DMS114 treated with DMSO at 0.1 percent for 48 hours (cell line): ENCODE data around the gene CDPF1.
"Not testable (repeated sequence)": the region's sequence is repeated elsewhere in the genome, so short reads cannot be mapped to it uniquely, and the experiment has no call there.

Experiments used
- DNase-seq: peaks from one replicate; lab custom pipeline; 2025; ENCODE audit not compliant: unreplicated experiment; lab: John Stamatoyannopoulos, UW

CDPF1 gene

GRCh38 chr22:46281866-46282678 is 32.0 kb upstream of the CDPF1 start:
- no peak for DNase-seq

DNA sequence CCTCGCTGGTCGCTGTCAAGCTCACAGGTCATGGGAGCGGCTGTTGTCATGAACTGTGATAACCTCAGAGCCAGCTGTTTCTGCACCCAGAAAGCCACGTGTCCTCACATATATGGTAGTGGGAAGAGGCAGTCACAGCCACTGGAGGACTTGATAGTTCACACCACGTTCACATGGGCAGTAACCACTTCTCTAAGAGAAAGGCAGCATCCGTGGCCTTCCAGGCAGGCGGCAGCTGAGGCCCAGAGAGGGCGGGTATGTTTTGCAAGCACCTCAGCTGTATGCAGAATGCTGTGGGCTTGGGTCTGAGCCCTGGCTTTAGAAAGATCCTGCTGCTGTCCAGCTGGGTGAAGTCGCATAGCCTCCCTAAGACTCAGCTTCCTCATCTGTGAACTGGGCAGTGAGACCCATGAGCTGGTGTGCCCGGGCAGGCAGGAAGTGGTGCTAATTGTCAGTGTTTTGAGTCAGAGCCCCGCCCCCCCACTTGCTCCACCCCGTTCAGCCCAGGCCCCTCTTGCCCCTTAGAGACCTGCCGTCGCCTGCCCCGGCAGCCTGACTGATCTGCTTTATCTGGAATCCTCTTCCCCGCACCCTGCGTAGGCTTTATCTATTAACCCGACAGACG is 31.0 kb upstream of the CDPF1 start:
- no peak for DNase-seq

- no peak for DNase-seq
Observed at GRCh38 chr22:46280063-46280817, 30.1 kb upstream of the CDPF1 start.

- DNase-seq = no peak
Observed at GRCh38 chr22:46278656-46279645, 28.9 kb upstream of the CDPF1 start.

DNA sequence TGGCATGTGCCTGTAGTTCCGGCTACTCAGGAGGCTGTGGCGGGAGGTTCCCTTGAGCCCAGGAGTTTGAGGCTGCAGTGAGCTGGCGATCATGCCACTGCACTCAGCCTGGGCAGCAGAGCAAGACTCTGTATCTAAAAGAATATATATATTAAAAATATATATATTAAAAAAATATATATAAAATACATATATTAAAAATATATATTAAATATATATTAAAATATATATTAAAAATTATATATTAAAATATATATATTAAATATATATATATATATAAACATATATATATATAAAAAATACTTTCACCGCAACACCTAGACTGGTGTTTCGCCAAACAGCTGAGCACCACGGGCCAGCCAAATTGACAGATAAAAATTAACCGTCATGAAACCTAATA is 26.5 kb upstream of the CDPF1 start:
- no peak for DNase-seq

DNA sequence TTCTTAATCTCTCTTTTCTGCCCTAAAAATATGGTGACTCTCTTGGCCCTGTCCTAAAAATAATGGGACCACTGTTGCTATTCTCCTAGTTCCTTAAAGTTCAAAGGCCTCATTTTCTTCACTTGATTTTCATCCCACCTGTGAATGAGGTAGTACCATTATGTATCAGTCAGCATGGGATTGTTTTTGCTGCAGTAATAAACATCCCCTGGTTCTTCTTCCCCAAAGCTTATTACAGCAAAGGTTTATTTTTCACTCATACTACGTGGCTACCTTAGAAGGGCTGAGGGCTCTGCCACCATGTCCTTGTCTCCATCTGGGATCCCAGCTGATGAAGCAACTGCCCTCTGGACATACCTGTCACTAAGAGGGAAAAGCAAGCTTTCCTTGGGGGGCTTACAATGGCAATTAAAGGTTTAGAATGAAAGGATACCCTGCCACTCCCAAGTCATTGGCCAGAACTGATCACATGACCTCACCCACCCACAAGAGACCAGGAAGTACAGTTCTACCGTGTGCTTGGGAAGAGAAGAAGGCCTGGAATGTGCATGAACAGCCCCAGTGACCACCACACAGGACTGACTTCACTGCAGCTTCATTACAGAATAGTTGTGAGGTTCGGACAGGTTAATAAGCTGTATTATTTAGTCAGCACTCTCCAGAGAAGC is 25.5 kb upstream of the CDPF1 start:
- DNase-seq = no peak

DNA sequence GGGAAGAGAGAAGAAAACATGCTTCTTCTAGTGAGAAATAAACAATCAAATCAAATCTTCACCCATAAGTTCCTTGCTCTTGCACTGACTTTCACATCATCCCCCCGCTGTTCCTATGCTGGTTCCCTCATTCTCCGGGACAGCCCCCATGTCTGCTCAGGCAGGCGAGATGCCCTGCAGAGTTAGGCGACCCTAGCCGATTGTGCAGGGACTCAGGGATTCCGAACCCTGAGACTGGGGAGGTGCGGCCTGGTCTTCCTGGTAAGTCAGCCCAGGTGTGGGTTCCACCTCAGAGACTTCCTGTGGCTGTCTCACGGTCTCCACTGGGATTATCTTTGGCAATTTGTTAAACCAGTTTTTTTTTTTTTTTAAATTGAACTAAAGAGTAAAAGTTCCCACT is 24.3 kb upstream of the CDPF1 start:
- no peak for DNase-seq

DNA sequence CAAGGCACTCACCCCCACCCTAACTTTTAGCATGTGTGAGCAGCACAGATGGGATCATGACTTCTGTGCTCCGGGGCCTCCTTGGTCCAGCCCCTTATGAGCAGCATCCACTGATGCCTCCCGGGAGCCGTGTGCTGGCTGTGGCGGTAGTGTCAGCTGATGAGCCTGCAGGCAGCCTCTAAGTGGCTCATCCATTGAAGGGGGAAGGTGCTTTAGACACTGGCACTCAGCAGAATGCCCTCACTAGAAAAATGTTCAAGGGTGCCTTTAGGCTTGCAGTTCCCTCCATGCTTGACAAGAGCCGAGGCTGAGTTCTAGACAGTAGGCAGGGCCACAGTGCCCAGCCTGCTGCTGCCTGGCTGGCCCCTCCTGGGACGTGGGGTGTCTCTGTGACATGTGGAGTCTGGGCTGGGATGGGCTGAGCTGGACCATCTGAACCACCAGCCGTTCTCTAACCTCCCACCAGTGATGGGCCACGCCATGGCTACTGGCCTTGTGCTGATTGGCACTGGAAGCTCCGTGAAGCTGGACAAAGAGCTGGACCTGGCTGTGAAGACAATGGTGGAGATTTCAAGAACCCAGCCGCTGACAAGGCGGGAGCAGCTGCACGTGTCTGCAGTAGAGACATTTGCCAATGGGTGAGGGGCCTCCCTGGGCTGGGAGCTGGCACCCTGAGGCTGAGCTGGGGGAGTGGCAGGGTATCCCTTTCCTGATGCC is 23.5 kb upstream of the CDPF1 start:
- DNase-seq = no peak

DNA sequence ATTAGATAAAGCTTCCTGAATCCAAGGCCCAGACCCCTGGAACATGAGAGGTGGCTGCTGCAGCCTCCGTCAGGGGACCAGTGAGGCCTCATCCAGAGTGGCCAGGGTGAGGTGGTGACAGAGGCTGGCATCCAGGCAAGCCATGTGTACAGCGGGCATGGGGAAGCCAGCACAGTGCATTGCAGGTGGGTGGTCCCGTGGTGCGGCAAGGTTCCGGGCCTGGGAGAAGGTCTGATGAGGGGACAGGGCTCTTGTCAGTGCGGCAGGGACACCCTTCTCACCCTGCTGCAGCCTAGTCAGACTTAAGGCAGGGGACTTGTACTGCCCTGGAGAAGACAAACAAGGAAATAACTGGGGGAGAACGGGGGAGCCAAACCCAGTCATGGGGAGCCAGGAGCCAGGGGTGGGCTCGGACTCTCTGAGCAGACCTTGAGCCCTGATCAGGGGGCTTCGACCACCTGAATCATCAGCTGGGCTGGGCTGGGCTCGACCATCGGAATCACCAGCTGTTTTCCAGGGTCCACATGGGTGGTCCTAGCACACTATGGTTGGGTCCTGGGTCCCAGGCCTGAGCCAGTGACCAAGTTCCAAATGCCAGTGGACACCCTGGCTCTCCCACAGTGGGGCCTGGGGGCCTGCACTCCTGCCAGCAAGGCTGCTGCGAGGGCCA is 22.8 kb upstream of the CDPF1 start:
- no peak for DNase-seq

- DNase-seq = no peak
Observed at GRCh38 chr22:46272196-46272595, 22.1 kb upstream of the CDPF1 start.

DNA sequence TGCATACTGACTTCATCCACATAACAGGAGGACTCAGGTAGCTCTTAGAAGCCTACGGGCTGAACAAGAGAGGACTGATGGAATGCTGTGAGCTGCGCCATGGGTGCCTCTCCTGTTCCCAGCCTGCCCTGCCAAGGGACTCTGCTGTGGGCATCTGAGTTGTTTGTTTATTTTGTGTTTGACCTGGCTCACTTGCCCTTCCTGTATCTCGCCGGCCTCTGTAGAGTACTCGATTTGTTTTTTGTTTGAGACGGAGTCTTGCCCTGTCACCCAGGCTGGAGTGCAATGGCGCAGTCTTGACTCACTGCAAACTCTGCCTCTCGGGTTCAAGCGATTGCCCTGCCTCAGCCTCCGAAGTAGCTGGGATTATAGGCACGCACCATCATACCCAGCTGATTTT is 19.5 kb upstream of the CDPF1 start:
- DNase-seq = no peak

- DNase-seq = peak; percentile 61
Observed at GRCh38 chr22:46267431-46268279, 17.6 kb upstream of the CDPF1 start, which contains the start of gene TTC38. TSS of gene TTC38 (plus strand) at chr22:46268008. CDS start at chr22:46268040, 32 bp downstream.

- DNase-seq = not testable (repeated sequence)
Observed at GRCh38 chr22:46265627-46266026, 15.5 kb upstream of the CDPF1 start.

DNA sequence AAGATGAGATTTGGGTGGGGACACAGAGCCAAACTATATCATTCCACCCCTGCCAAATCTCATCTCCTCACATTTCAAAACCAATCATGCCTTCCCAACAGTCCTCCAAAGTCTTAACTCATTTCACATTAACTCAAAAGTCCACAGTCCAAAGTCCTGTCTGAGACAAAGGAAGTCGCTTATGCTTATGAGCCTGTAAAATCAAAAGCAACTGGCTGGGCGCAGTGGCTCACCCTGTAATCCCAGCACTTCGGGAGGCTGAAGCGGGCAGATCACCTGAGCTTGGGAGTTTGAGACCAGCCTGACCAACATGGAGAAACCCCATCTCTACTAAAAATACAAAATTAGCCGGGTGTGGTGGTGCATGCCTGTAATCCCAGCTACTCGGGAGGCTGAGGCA is 14.4 kb upstream of the CDPF1 start:
- not testable (repeated sequence) for DNase-seq

- DNase-seq = no peak
Observed at GRCh38 chr22:46263216-46263590, 13.1 kb upstream of the CDPF1 start, which contains the start of gene PKDREJ. TSS of gene PKDREJ (minus strand) at chr22:46263343. CDS start at chr22:46263322, 21 bp downstream.

DNA sequence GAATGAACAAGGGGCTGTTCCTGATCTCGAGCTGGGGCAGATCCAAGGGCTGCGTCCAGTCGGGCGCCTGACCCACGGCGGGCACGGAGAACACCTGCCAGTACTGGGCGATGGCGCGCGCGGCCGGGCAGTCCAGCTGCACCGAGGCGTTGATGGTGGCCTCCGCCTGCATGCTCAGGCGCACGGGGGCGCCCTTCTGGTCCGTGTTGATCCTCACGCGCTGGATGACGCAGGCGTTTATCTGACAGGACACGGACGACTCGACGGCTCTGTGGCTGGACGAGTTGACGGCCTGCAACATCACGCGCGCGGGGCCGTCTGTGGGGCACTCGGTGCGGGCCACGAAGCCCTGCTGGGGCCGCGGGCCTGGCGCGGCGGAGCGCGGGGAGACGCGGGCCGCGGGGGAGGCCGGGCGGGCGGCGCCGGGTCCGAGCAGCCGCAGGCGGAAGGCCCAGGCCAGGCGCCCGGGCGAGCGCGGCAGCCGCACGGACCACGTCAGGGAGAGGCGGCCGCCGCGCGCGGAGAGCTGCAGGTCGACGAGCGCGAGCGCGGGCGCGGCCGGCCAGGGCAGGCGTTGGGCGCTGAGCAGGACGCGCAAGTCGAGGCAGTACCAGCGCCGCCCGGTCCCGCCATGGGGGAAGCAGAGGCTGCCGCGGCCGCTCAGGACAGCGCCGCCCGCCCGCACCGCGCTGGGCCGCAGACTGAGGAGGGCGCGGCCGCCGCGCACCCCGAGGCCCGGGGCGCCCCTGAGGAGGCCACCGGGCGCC is 12.5 kb upstream of the CDPF1 start:
- no peak for DNase-seq

- no peak for DNase-seq
Observed at GRCh38 chr22:46260038-46260437, 9.9 kb upstream of the CDPF1 start.
